ENCODE data around the gene DSCAML1. TPM values are rescaled to one million over a fixed set of nuclear protein-coding genes. Genes with fewer than 3 reads are reported as not detected.
A peak's percentile ranks its signal among the peaks of the same experiment; 100 is the strongest.

The DSCAML1 gene
- total RNA-seq, 4 donors from 2014 or later, result 2.9 to 5.8 (median 3.3) TPM

GRCh38 chr11:117824571-117825537 lies 27.8 kb upstream of the DSCAML1 start, which contains the start of gene FXYD2:
TSS of gene FXYD2 (minus strand) at chr11:117824744. CDS start at chr11:117824678, 66 bp downstream.
- H3K27ac ChIP-seq, result peak within 1 kb of the TSS; percentile 60 to 72 (median 64)
- TF ChIP-seq POLR2A (IDR thresholded peaks at IDR 0.05), result no peak
- TF ChIP-seq EP300 (IDR thresholded peaks at IDR 0.05; ENCODE audit: low read depth), result no peak
- peak; percentile 18 to 37 (median 22) for TF ChIP-seq POLR2AphosphoS5 (IDR thresholded peaks at IDR 0.05)
- TF ChIP-seq CTCF (IDR thresholded peaks at IDR 0.05), result no peak
- 53 to 54% methylated on average over 5 to 22 of the region's 22 CpGs for WGBS, 2 donors (ENCODE audit: low coverage in 1 of 2)
- DNase-seq, result peak; percentile 36
- H3K27me3 ChIP-seq, result no peaks in the 10 kb centered on the region
- intact Hi-C loops (cut with DNase I; ENCODE audit: low total_unique reads), result no loop called here
- in situ Hi-C loops (cut with MboI; ENCODE audit: low pct_ligation_motif_present in 1 of 4, low pct_unique_long_range_greater_than_20kb in 1 of 4, low sequenced_read_pairs in 3 of 4), result loop anchor here in 1 of 4 donors (25.0 kb wide), 2 partner anchors 237 to 388 kb away; no protein-coding TSS in a partner anchor
- no peak within 1 kb of the TSS for H3K4me3 ChIP-seq
- no peaks in the 10 kb centered on the region for H3K36me3 ChIP-seq
- peaks cover 7 to 41% (median 8%) of the 10 kb centered on the region in 4 donors for H3K4me1 ChIP-seq
- H3K9me3 ChIP-seq, result no peaks in the 10 kb centered on the region

DNA sequence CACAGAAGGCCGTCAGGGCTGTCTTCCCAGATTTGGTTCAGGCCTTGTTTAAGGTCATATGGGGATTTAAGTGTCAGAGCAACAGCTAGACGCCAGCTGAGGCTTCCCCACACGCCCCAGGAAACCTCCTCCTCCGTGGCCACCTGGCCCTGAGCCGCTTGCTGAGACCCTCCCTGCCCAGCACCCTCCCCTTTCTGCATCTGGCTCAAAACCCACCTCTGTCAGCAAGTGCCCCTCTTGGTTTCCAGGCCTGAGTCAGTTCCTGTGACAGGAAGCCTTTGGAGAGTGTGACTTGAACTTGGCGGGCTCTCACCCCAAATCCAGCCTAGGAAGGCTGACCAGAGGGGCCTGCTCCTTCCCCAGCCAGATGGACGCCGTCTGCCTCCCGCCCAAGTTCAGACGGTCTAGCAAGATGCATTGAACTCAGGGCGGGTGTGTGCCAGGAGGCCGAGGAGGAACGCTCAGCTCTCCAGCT lies 27.0 kb upstream of the DSCAML1 start:
- WGBS, 2 donors (ENCODE audit: low coverage in 1 of 2), result 50% methylated on average over 13 of the region's 13 CpGs; no CpG with 5 or more reads in 1 of the 2 donors
- H3K9me3 ChIP-seq, result no peaks in the 10 kb centered on the region
- H3K4me3 ChIP-seq, result no peak overlapping the region
- H3K27ac ChIP-seq, result peak overlapping the region; percentile 60 to 72 (median 64)
- intact Hi-C loops (cut with DNase I; ENCODE audit: low total_unique reads), result no loop called here
- no peaks in the 10 kb centered on the region for H3K36me3 ChIP-seq
- H3K4me1 ChIP-seq, result peaks cover 3 to 43% (median 14%) of the 10 kb centered on the region in 4 donors
- in situ Hi-C loops (cut with MboI; ENCODE audit: low pct_ligation_motif_present in 1 of 4, low pct_unique_long_range_greater_than_20kb in 1 of 4, low sequenced_read_pairs in 3 of 4), result loop anchor here in 1 of 4 donors (25.0 kb wide), 2 partner anchors 238 to 387 kb away; no protein-coding TSS in a partner anchor
- TF ChIP-seq POLR2AphosphoS5 (IDR thresholded peaks at IDR 0.05), result no peak
- TF ChIP-seq CTCF (IDR thresholded peaks at IDR 0.05), result no peak
- TF ChIP-seq EP300 (IDR thresholded peaks at IDR 0.05; ENCODE audit: low read depth), result no peak
- no peak for TF ChIP-seq POLR2A (IDR thresholded peaks at IDR 0.05)
- no peaks in the 10 kb centered on the region for H3K27me3 ChIP-seq
- peak; percentile 29 for DNase-seq

GRCh38 chr11:117823294-117823945 lies 26.4 kb upstream of the DSCAML1 start:
- H3K4me1 ChIP-seq, result peaks cover 0 to 43% (median 13%) of the 10 kb centered on the region in 4 donors
- DNase-seq, result peak; percentile 13

More at GRCh38 chr11:117823294-117823945, 26.4 kb upstream of the DSCAML1 start:
- intact Hi-C loops (cut with DNase I; ENCODE audit: low total_unique reads) (no loop called here), in situ Hi-C loops (cut with MboI; ENCODE audit: low pct_ligation_motif_present in 1 of 4, low pct_unique_long_range_greater_than_20kb in 1 of 4, low sequenced_read_pairs in 3 of 4) (loop anchor here in 1 of 4 donors (25.0 kb wide), 2 partner anchors 239 to 386 kb away; no protein-coding TSS in a partner anchor)
- Histone ChIP-seq H3K27me3 (no peaks in the 10 kb centered on the region), H3K4me3 (no peak overlapping the region), H3K9me3 (no peaks in the 10 kb centered on the region), H3K36me3 (no peaks in the 10 kb centered on the region), H3K27ac (peak overlapping the region; percentile 60 to 72 (median 64))
- TF ChIP-seq CTCF (IDR thresholded peaks at IDR 0.05) (peak in 2 of 5 experiments; percentile 15), EP300 (IDR thresholded peaks at IDR 0.05; ENCODE audit: low read depth) (no peak)
- 68 to 83% methylated on average over 1 to 18 of the region's 18 CpGs for WGBS, 2 donors (ENCODE audit: low coverage in 1 of 2)
